HG02623 (cell line): ENCODE measurements around the gene ZCCHC24.

ENCODE experiments used
- ATAC-seq: cut with Tn5 transposase; IDR thresholded peaks from one replicate; pipeline ENCODE4 v1.9.1; 2021; ENCODE audit warnings: moderate library complexity; ENCODE audit not compliant: unreplicated experiment

The ZCCHC24 gene

GRCh38 chr10:79472951-79473350 is 27.5 kb upstream of the ZCCHC24 start:
- no peak for ATAC-seq

- ATAC-seq: no peak
These were observed 27.0 kb upstream of the ZCCHC24 start for GRCh38 chr10:79472449-79472848.

GRCh38 chr10:79471776-79472175 is 26.4 kb upstream of the ZCCHC24 start:
- no peak for ATAC-seq

- no peak for ATAC-seq
These were observed 24.7 kb upstream of the ZCCHC24 start for GRCh38 chr10:79470096-79470495.

GRCh38 chr10:79468841-79469585 is 23.6 kb upstream of the ZCCHC24 start:
- ATAC-seq: no peak

- ATAC-seq: no peak
These were observed 22.7 kb upstream of the ZCCHC24 start for GRCh38 chr10:79468015-79468560.

GRCh38 chr10:79465341-79465740 is 19.9 kb upstream of the ZCCHC24 start:
- no peak for ATAC-seq

GRCh38 chr10:79463578-79464496 is 18.4 kb upstream of the ZCCHC24 start:
- no peak for ATAC-seq

GRCh38 chr10:79460687-79461086 is 15.3 kb upstream of the ZCCHC24 start:
- no peak for ATAC-seq

- no peak for ATAC-seq
These were observed 13.8 kb upstream of the ZCCHC24 start for GRCh38 chr10:79459243-79459642.

- no peak for ATAC-seq
These were observed 13.1 kb upstream of the ZCCHC24 start for GRCh38 chr10:79458483-79458882.

- no peak for ATAC-seq
These were observed 11.9 kb upstream of the ZCCHC24 start for GRCh38 chr10:79457256-79457785.

- ATAC-seq: no peak
These were observed 8.8 kb upstream of the ZCCHC24 start for GRCh38 chr10:79454259-79454658.

GRCh38 chr10:79453392-79453791 is 8.0 kb upstream of the ZCCHC24 start:
- ATAC-seq: no peak

GRCh38 chr10:79452174-79452611 is 6.8 kb upstream of the ZCCHC24 start:
- no peak for ATAC-seq

- ATAC-seq: no peak
These were observed 5.7 kb upstream of the ZCCHC24 start for GRCh38 chr10:79451046-79451699.

GRCh38 chr10:79449181-79450146 is 4.0 kb upstream of the ZCCHC24 start:
- ATAC-seq: no peak

- ATAC-seq: no peak
These were observed 3.3 kb upstream of the ZCCHC24 start for GRCh38 chr10:79448732-79449049.

- ATAC-seq: no peak
These were observed 2.7 kb upstream of the ZCCHC24 start for GRCh38 chr10:79447911-79448731.
